Astrocyte of the cerebellum (primary cell): ENCODE data around the gene FRMD4B.

ENCODE experiments used
- DNase-seq: peaks from one replicate; pipeline ENCODE4 v3.0.0-alpha.2; 2011; ENCODE audit warnings: low read depth
- H3K4me3 ChIP-seq: 2 replicates; pipeline ENCODE4 v1.5.1; 2011; ENCODE audit warnings: mild to moderate bottlenecking, low read depth, low read length, moderate library complexity
- CTCF ChIP-seq: IDR thresholded peaks from 2 replicates; pipeline ENCODE4 v1.5.1; 2012; ENCODE audit warnings: low read length, low read depth, moderate library complexity, mild to moderate bottlenecking; ENCODE audit errors: missing control alignments
- in situ Hi-C: cut with HindIII; loops from 2 replicates; pipeline ENCODE4 v1.10.0; 2017; ENCODE audit warnings: low sequenced_read_pairs

Gene FRMD4B

GRCh38 chr3:69252631-69253030 lies 133.3 kb downstream of the FRMD4B start:
- in situ Hi-C loops, result no loop called here

GRCh38 chr3:69252141-69252540 lies 133.7 kb downstream of the FRMD4B start:
- TF ChIP-seq CTCF, result no peak
- no peak for DNase-seq
- in situ Hi-C loops, result no loop called here
- H3K4me3 ChIP-seq, result no peak overlapping the region

More at GRCh38 chr3:69252631-69253030, 133.3 kb downstream of the FRMD4B start:
- H3K4me3 ChIP-seq, result no peak overlapping the region
- DNase-seq, result no peak
- no peak for TF ChIP-seq CTCF

- no peak for TF ChIP-seq CTCF
- no peak overlapping the region for H3K4me3 ChIP-seq
- DNase-seq, result no peak
- in situ Hi-C loops, result no loop called here
Observed at GRCh38 chr3:69251078-69251805, 134.6 kb downstream of the FRMD4B start.

GRCh38 chr3:69250014-69250413 lies 135.9 kb downstream of the FRMD4B start:
- DNase-seq, result peak; percentile 41
- in situ Hi-C loops, result no loop called here
- peak overlapping the region; percentile 23 for H3K4me3 ChIP-seq
- no peak for TF ChIP-seq CTCF

GRCh38 chr3:69249001-69249400 lies 136.9 kb downstream of the FRMD4B start:
- TF ChIP-seq CTCF, result no peak
- no peak overlapping the region for H3K4me3 ChIP-seq
- in situ Hi-C loops, result no loop called here
- DNase-seq, result no peak

- no peak overlapping the region for H3K4me3 ChIP-seq
- TF ChIP-seq CTCF, result no peak
- no peak for DNase-seq
- in situ Hi-C loops, result no loop called here
Observed at GRCh38 chr3:69248436-69248835, 137.5 kb downstream of the FRMD4B start.
